Fibroblast of villous mesenchyme (primary cell): ENCODE results near the gene PDZK1. TPM values are rescaled to one million over a fixed set of nuclear protein-coding genes. Genes with fewer than 3 reads are reported as not detected.

Experiments used
- DNase-seq: peaks from one replicate; pipeline ENCODE4 v3.0.0-alpha.2; 2010; ENCODE audit warnings: low read depth
- H3K4me3 ChIP-seq: 2 replicates; pipeline ENCODE4 v1.5.1; 2011; ENCODE audit warnings: low read depth, mild to moderate bottlenecking, low read length
- CTCF ChIP-seq: IDR thresholded peaks from 2 replicates; pipeline ENCODE4 v1.5.1; 2012; ENCODE audit warnings: low read depth, mild to moderate bottlenecking, low read length; ENCODE audit not compliant: insufficient read depth
- total RNA-seq: library from RNA; depleted of rRNA; stranded (reverse); fragments of >200 nt; gene quantifications from 2 replicates; pipeline ENCODE4 v1.2.3, GENCODE V29; 2012

The PDZK1 gene
- total RNA-seq, 1 donor = under 0.01 TPM

- no peak for DNase-seq
- TF ChIP-seq CTCF = no peak
- H3K4me3 ChIP-seq = no peak overlapping the region
These were observed 3.3 kb upstream of the PDZK1 start for GRCh38 chr1:145710291-145711027.

DNA sequence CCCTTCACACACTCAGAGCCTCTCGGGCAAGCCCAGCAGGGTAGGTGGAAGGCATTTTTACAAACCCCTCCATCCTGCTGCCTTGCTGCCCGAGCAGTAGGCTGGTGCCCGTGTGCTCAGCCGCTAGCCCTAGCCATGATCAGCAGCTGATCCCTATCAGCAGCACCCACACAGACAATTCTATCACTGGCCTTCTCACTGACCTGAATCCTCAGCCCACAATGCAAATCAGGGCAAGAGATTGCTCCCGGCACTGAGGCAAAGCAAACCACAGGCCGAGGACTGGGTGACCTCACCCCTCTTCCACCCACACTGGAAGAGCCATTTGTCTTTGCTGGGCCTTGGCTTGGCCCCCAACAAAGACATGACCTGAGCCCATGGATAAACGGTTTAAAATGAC, 895 bp upstream of the PDZK1 start:
- H3K4me3 ChIP-seq = no peak overlapping the region
- no peak for TF ChIP-seq CTCF
- no peak for DNase-seq

DNA sequence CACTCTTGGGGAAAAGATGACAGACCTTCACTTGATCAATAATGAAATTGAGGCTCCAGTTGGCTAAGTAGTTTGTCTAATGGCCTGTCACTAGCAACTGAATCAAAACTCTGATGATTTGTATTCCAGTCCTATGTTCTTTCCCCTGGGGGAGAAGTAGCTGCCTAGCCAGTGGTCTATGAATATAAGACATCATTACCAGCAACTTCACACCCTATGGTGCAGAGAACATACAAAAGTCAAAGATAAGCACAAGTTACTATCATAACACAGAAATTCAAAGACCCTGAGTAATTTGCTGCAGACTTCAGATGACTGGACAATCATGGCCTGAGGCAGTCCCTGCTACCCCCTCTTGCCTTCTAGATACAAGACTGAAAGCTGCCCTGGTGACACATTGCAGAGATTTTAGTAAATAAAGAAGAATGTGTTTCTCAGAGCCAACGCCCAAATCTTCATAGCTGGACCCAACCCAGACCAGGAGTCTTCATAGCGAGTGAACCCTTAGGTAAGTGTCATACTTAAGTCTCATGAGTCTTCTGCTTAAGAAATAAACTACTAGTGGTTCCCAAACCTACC, 993 bp downstream of the PDZK1 start:
- H3K4me3 ChIP-seq = no peak overlapping the region
- TF ChIP-seq CTCF = no peak

DNA sequence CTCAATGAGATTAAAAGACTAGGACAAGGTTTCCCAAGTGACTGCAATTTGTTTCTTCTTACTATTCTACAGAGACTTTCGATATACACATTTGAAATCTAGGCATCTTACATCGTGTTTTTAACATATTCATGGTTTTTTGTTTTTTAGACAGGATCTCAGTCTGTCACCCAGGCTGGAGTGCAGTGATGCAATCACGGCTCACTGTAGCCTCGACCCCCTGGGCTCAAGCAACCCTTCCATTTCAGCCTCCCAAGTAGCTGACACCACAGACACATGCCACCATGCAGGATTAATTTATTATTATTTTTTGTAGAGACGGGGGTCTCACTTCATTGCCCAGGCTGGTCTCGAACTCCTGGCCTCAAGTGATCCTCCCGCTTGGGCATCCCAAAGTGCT, 1.5 kb downstream of the PDZK1 start:
- TF ChIP-seq CTCF = no peak
- no peak overlapping the region for H3K4me3 ChIP-seq
- DNase-seq = no peak

More for the DNA sequence above, 993 bp downstream of the PDZK1 start:
- no peak for DNase-seq

- no peak for TF ChIP-seq CTCF
- no peak for DNase-seq
- H3K4me3 ChIP-seq = no peak overlapping the region
These were observed 4.3 kb downstream of the PDZK1 start for GRCh38 chr1:145702826-145703225.

DNA sequence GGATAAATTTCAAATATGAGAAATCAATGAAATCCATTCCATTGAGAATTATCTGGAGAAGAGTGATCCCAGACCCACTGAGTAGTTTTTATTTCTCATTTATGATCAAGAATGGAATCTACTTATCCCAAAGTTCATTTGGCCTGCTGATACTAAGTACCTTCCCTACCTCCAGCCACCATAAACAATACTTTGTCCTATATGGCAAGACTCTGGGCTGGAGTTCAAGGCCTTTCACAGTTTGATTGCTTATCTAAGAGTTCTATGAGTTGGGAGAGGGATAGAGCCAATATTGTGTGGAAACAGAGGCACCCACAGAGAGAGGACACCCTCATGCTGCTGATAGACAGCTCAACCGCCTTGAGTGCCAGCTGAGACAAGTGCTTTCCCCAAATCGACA, 5.1 kb downstream of the PDZK1 start:
- H3K4me3 ChIP-seq = no peak overlapping the region
- no peak for TF ChIP-seq CTCF
- no peak for DNase-seq

GRCh38 chr1:145701306-145701862, 5.8 kb downstream of the PDZK1 start:
- no peak overlapping the region for H3K4me3 ChIP-seq
- TF ChIP-seq CTCF = no peak
- peak; percentile 56 for DNase-seq
